Fibroblast of pulmonary artery (primary cell): ENCODE results near the gene PTGES2.

Experiments
- DNase-seq: peaks from one replicate; pipeline ENCODE4 v3.0.0-alpha.2; 2010; ENCODE audit warnings: low read depth
- H3K4me3 ChIP-seq: replicated peaks from 2 replicates; pipeline ENCODE4 v1.5.1; 2011; ENCODE audit warnings: low read depth, mild to moderate bottlenecking, control low read depth, low read length, moderate library complexity
- CTCF ChIP-seq: IDR thresholded peaks from 2 replicates; pipeline ENCODE4 v1.5.1; 2011; ENCODE audit warnings: mild to moderate bottlenecking, control low read depth, low read length, inconsistent platforms; ENCODE audit errors: missing control alignments

The PTGES2 gene

GRCh38 chr9:128094950-128095544 is 32.5 kb downstream of the PTGES2 start:
- H3K4me3 ChIP-seq = peak overlapping the region; percentile 4
- DNase-seq = no peak
- no peak for TF ChIP-seq CTCF

- no peak for TF ChIP-seq CTCF
Measured at GRCh38 chr9:128094166-128094949, 33.2 kb downstream of the PTGES2 start.

GRCh38 chr9:128093011-128093410 is 34.5 kb downstream of the PTGES2 start:
- DNase-seq = no peak
- no peak for TF ChIP-seq CTCF
- peak overlapping the region; percentile 53 for H3K4me3 ChIP-seq

More at GRCh38 chr9:128094166-128094949, 33.2 kb downstream of the PTGES2 start:
- peak overlapping the region; percentile 53 for H3K4me3 ChIP-seq
- DNase-seq = peak; percentile 99

- DNase-seq = no peak
- peak overlapping the region; percentile 53 for H3K4me3 ChIP-seq
- TF ChIP-seq CTCF = no peak
Measured at GRCh38 chr9:128092199-128092977, 35.1 kb downstream of the PTGES2 start.

GRCh38 chr9:128091571-128091970 is 36.0 kb downstream of the PTGES2 start:
- TF ChIP-seq CTCF = no peak
- H3K4me3 ChIP-seq = peak overlapping the region; percentile 53
- DNase-seq = no peak

- peak overlapping the region; percentile 53 for H3K4me3 ChIP-seq
- peak; percentile 92 for DNase-seq
- TF ChIP-seq CTCF = no peak
Measured at GRCh38 chr9:128091144-128091543, 36.4 kb downstream of the PTGES2 start.
